ENCODE measurements around the gene USP7. TPM values are rescaled to one million over a fixed set of nuclear protein-coding genes. Genes with fewer than 3 reads are reported as not detected.
A peak's percentile ranks its signal among the peaks of the same experiment; 100 is the strongest.

USP7 gene
- total RNA-seq, 2 donors from 2014 or later, result 126 to 131 TPM

DNA sequence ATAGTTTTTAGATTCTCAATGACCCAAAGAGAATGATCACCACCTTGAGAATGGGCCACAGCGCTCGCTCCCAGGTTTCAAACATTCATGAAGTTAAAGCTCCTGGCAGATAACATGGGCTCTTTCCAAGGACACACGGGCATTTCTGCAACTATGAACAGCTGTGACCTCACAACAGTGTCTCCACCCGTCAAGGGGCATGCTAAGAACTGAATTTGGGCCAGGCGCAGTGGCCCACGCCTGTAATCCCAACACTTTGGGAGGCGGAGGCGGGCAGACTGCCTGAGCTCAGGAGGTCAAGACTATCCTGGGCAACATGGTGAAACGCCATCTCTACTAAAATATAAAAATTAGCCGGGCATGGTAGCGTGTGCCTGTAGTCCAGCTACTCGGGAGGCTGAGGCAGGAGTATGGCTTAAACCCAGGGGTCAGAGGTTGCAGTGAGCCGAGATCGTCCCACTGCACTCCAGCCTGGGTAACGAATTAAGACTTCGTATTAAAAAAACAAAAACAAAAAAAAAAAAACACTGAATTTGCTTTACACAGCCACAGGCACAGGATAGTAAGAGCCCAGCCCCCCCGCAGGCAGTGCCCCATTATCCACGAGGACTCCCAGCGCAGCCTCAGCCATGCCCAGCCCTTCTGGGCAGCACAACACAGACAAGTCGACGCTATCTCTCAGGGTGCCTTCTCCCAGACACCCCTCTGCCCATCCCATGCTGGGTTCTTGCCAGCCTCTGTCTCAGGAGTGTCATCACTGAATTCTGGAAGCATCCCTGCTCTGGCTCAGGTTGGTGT is 7.2 kb downstream of the USP7 start:
- DNase-seq (no peak), ATAC-seq (replicated peaks in 1 of 2) (no peak)
- Mint-ChIP-seq H3K4me1 (ENCODE audit: low read depth) (peaks cover 90% of the 10 kb centered on the region), H3K4me3 (peak overlapping the region; percentile 75 to 95), H3K27ac (peak overlapping the region; percentile 94), H3K9me3 (no peaks in the 10 kb centered on the region), H3K27me3 (ENCODE audit: low read depth) (no peaks in the 10 kb centered on the region), H3K36me3 (ENCODE audit: insufficient read depth in 2 of 2) (no peaks in the 10 kb centered on the region)

- peak overlapping the region; percentile 8 to 22 for H3K4me3 Mint-ChIP-seq
- no peaks in the 10 kb centered on the region for H3K27me3 Mint-ChIP-seq (ENCODE audit: low read depth)
- H3K9me3 Mint-ChIP-seq, result no peaks in the 10 kb centered on the region
- no peaks in the 10 kb centered on the region for H3K36me3 Mint-ChIP-seq (ENCODE audit: insufficient read depth in 2 of 2)
- peak overlapping the region; percentile 1 for H3K27ac Mint-ChIP-seq
- no peak for DNase-seq
- peaks cover 90% of the 10 kb centered on the region for H3K4me1 Mint-ChIP-seq (ENCODE audit: low read depth)
- ATAC-seq (replicated peaks in 1 of 2), result no peak
Measured at GRCh38 chr16:8955828-8956227, 7.9 kb downstream of the USP7 start.

DNA sequence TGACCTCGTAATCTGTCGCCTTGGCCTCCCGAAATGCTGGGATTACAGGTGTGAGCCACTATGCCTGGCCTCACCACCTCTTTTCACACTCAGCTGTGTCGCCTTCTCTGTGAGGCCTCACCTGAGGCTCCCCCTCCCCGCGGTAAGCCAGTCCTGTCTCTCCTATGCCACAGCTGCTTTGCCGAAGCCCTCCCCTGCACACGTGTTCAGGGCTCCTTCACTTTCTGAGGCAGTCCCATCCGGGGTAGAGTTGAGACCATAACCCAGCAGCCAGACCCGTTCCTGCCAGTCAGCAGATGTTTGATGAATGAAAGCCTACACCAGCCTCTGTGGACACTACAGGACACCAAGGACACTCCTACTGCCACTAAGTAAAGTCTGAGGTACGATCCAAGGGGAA is 10.6 kb downstream of the USP7 start:
- Mint-ChIP-seq H3K27me3 (ENCODE audit: low read depth) (no peaks in the 10 kb centered on the region), H3K27ac (peak overlapping the region; percentile 51), H3K9me3 (no peaks in the 10 kb centered on the region), H3K4me1 (ENCODE audit: low read depth) (peaks cover 88% of the 10 kb centered on the region), H3K4me3 (peak overlapping the region; percentile 7 to 20), H3K36me3 (ENCODE audit: insufficient read depth in 2 of 2) (no peaks in the 10 kb centered on the region)
- DNase-seq (no peak), ATAC-seq (replicated peaks in 1 of 2) (no peak)

DNA sequence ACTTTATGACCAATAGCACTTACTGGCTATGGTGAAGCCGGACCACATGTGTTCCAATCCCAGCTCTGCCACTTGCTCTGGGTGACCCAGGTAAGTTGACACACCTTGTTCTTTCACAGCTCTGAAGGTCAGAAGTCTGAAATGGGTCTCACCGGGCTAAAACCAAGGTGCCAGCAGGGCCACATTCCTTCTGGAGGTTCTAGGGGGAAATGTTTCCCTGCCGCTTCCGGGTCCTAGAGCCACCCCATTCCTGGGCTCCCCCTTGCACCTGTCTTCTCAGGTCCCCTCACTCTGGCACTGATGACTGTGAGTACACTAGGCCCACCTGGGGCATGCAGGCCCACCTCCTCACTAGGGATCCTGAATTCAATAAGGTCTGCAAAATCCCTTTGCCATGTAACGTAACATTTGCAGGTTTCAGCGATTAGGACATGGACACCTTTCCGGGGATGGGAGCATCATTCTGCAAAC is 11.4 kb downstream of the USP7 start:
- Mint-ChIP-seq H3K9me3 (no peaks in the 10 kb centered on the region), H3K4me3 (peak overlapping the region; percentile 10 to 49), H3K27me3 (ENCODE audit: low read depth) (no peaks in the 10 kb centered on the region), H3K36me3 (ENCODE audit: insufficient read depth in 2 of 2) (no peaks in the 10 kb centered on the region), H3K27ac (no peak overlapping the region), H3K4me1 (ENCODE audit: low read depth) (peaks cover 88% of the 10 kb centered on the region)
- ATAC-seq (replicated peaks in 1 of 2), result no peak
- DNase-seq, result no peak

DNA sequence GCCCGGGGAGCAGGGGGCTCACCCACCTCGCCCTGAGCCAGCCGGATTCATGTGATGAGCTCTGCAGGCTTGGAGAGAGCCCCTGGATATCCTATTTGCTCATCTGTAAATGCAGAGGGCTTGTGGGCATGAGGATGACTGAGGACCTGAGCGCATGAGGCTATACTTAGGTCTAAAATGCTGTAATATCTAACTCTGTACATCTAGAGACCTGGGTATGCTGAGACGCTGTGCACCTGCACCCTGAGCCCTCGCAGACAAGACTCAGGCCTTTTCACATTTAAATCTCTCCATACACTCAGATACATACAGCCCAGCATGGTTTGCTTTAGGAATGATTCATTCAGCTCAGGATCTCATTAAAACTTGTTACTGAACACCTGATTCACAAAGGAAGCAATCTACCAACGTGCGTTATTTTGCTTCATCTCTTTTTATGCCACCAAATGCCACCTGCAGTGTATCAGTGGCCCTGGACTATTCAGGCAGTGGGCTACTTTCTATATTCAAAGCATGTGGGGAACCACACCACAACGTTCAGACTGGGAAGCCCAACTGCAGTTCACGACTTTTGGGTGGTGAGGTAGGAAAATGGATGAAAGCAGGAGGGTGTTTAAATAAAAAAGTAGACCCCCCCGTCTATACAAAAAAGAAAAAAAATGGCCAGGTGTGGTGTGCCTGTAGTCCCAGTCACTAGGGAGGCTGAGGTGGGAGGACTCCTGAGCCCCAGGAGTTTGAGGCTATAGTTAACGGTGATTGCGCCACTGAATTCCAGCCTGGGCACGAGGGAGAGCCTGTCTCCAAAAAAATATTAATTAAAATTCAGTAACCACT is 12.0 kb downstream of the USP7 start:
- Mint-ChIP-seq H3K27me3 (ENCODE audit: low read depth) (no peaks in the 10 kb centered on the region), H3K4me1 (ENCODE audit: low read depth) (peaks cover 88% of the 10 kb centered on the region), H3K27ac (no peak overlapping the region), H3K4me3 (peak overlapping the region; percentile 48 to 49), H3K9me3 (no peaks in the 10 kb centered on the region), H3K36me3 (ENCODE audit: insufficient read depth in 2 of 2) (no peaks in the 10 kb centered on the region)
- ATAC-seq (replicated peaks in 1 of 2) (peak; percentile 45 to 53), DNase-seq (no peak)

GRCh38 chr16:8950580-8951077 is 13.1 kb downstream of the USP7 start:
- Mint-ChIP-seq H3K36me3 (ENCODE audit: insufficient read depth in 2 of 2) (no peaks in the 10 kb centered on the region), H3K27me3 (ENCODE audit: low read depth) (no peaks in the 10 kb centered on the region), H3K4me3 (peak overlapping the region in 1 of 2 donors; percentile 18), H3K27ac (no peak overlapping the region), H3K4me1 (ENCODE audit: low read depth) (peaks cover 88% of the 10 kb centered on the region), H3K9me3 (no peaks in the 10 kb centered on the region)
- ATAC-seq (replicated peaks in 1 of 2), result no peak
- no peak for DNase-seq

DNA sequence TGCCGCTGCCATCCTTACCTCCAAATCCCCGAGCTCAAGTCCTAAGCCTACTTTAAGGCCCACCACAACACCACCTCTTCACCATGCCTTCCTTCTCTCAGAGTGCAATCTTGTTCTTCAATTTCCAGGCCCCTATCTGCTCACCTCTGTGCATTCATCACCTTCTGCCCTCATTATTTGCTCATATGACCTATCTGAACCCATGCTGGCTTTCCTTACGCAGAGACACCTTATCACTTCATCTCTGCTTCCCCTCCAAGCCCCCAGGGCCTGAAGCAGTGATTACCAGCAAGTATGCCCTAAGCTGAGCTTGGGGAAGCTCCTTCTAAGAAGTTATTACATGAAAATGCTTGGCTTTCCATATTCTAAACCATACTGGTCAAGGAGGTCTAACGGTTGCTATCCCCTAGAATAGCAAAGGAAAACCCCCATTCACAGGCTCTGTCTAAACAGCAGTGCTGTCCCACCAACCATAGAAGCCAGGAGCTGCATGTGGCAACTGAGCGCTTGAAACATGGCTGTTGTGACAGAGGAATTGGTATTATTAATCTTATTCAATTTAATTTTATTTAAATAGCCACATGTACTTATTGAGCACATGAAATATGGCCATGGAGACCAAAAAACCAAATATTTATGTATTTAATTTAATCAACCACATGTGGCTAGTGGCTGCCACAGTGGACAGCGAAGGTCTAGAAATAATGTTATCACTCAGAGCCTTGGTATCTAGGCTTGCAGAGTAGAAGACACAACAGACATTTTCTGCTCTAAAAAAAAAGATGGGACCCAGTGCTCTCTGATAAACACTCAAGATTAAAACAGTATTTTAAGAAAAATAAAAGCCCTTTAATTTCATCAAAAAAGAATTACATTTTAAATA is 13.9 kb downstream of the USP7 start:
- H3K9me3 Mint-ChIP-seq, result no peaks in the 10 kb centered on the region
- H3K4me3 Mint-ChIP-seq, result peak overlapping the region; percentile 16 to 42
- H3K36me3 Mint-ChIP-seq (ENCODE audit: insufficient read depth in 2 of 2), result no peaks in the 10 kb centered on the region
- ATAC-seq (replicated peaks in 1 of 2), result no peak
- DNase-seq, result no peak
- peak overlapping the region; percentile 44 for H3K27ac Mint-ChIP-seq
- H3K4me1 Mint-ChIP-seq (ENCODE audit: low read depth), result peaks cover 90% of the 10 kb centered on the region
- H3K27me3 Mint-ChIP-seq (ENCODE audit: low read depth), result no peaks in the 10 kb centered on the region

- H3K4me1 Mint-ChIP-seq (ENCODE audit: low read depth), result peaks cover 93% of the 10 kb centered on the region
- H3K4me3 Mint-ChIP-seq, result peak overlapping the region in 1 of 2 donors; percentile 16
- ATAC-seq (replicated peaks in 1 of 2) (peak in 1 of 2 donors; percentile 13), DNase-seq (no peak)
- H3K27ac Mint-ChIP-seq, result no peak overlapping the region
- no peaks in the 10 kb centered on the region for H3K36me3 Mint-ChIP-seq (ENCODE audit: insufficient read depth in 2 of 2)
- no peaks in the 10 kb centered on the region for H3K27me3 Mint-ChIP-seq (ENCODE audit: low read depth)
- H3K9me3 Mint-ChIP-seq, result no peaks in the 10 kb centered on the region
Measured at GRCh38 chr16:8948831-8949230, 14.9 kb downstream of the USP7 start.

- Mint-ChIP-seq H3K9me3 (no peaks in the 10 kb centered on the region), H3K36me3 (ENCODE audit: insufficient read depth in 2 of 2) (no peaks in the 10 kb centered on the region), H3K27ac (no peak overlapping the region), H3K27me3 (ENCODE audit: low read depth) (no peaks in the 10 kb centered on the region), H3K4me3 (peak overlapping the region in 1 of 2 donors; percentile 16), H3K4me1 (ENCODE audit: low read depth) (peaks cover 98% of the 10 kb centered on the region)
- ATAC-seq (replicated peaks in 1 of 2), result no peak
- no peak for DNase-seq
Measured at GRCh38 chr16:8948069-8948593, 15.6 kb downstream of the USP7 start.

GRCh38 chr16:8946544-8946943 is 17.2 kb downstream of the USP7 start:
- H3K36me3 Mint-ChIP-seq (ENCODE audit: insufficient read depth in 2 of 2), result no peaks in the 10 kb centered on the region
- H3K9me3 Mint-ChIP-seq, result no peaks in the 10 kb centered on the region
- ATAC-seq (replicated peaks in 1 of 2) (no peak), DNase-seq (no peak)
- H3K4me3 Mint-ChIP-seq, result no peak overlapping the region
- no peaks in the 10 kb centered on the region for H3K27me3 Mint-ChIP-seq (ENCODE audit: low read depth)
- peaks cover 96% of the 10 kb centered on the region for H3K4me1 Mint-ChIP-seq (ENCODE audit: low read depth)
- H3K27ac Mint-ChIP-seq, result no peak overlapping the region

DNA sequence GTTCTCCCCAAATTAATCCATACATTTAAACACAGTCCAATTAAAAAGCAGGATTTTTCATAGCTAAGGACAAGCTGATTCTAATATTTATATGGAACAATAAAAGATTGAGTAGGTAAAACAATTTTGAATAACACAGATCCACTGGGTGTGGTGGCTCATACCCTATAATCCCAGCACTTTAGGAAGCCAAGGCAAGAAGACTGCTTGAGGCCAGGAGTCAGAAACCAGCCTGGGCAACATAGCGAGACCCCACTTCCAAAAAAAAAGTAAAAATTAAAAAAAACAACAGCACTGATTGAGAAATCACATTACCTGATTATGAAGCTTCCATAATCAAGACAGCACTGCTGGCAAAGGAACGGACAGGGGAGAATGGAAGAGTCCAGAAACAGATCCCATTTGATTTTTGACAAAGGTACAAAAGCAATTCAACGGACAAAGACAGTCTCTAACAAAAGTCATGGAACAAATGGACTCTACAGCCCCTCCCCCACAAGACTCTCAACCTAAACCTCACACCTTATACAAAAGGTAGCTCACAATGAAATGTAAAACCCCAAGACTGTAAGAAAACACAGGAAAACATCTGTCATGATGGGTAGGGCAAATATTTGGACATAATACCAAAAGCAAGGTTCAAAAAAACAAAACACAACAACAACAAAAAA is 17.9 kb downstream of the USP7 start:
- DNase-seq (no peak), ATAC-seq (replicated peaks in 1 of 2) (no peak)
- Mint-ChIP-seq H3K27ac (peak overlapping the region; percentile 30), H3K9me3 (no peaks in the 10 kb centered on the region), H3K36me3 (ENCODE audit: insufficient read depth in 2 of 2) (peaks cover 0 to 2% of the 10 kb centered on the region in 2 donors), H3K27me3 (ENCODE audit: low read depth) (no peaks in the 10 kb centered on the region), H3K4me1 (ENCODE audit: low read depth) (peaks cover 92% of the 10 kb centered on the region), H3K4me3 (no peak overlapping the region)

Data from activated T-cell treated with anti-CD3 and anti-CD28 coated beads, Interleukin-2, amount 50 U/mL, for 72 hours (primary cell).